GM21786 (cell line): Measurements from ENCODE around the gene DENND11.

Experiments used
- ATAC-seq: cut with Tn5 transposase; IDR thresholded peaks from one replicate; pipeline ENCODE4 v1.9.1; 2021; ENCODE audit not compliant: unreplicated experiment

DENND11 gene

GRCh38 chr7:141702047-141702567 lies at the start of gene DENND11:
Gene DENND11 (minus strand): TSS chr7:141702166. CDS start chr7:141702153, 13 bp downstream.
- ATAC-seq = peak; percentile 74

- no peak for ATAC-seq
These were observed 46.4 kb upstream of the DENND11 start for GRCh38 chr7:141748396-141748795.

- no peak for ATAC-seq
These were observed 42.2 kb upstream of the DENND11 start for GRCh38 chr7:141744131-141744530.

- no peak for ATAC-seq
These were observed 40.3 kb upstream of the DENND11 start for GRCh38 chr7:141742229-141742628.

- ATAC-seq = no peak
These were observed 37.3 kb upstream of the DENND11 start for GRCh38 chr7:141739250-141739649.

- no peak for ATAC-seq
These were observed 36.6 kb upstream of the DENND11 start for GRCh38 chr7:141738592-141739013.

GRCh38 chr7:141737836-141738591 lies 36.0 kb upstream of the DENND11 start, which contains the start of gene SSBP1:
Gene SSBP1 (plus strand): TSS chr7:141738358. CDS start chr7:141739167, 809 bp downstream.
- peak; percentile 90 for ATAC-seq

GRCh38 chr7:141737118-141737835 lies 35.3 kb upstream of the DENND11 start:
- ATAC-seq = no peak

- no peak for ATAC-seq
These were observed 29.6 kb upstream of the DENND11 start for GRCh38 chr7:141731476-141732149.

GRCh38 chr7:141729020-141729419 lies 27.1 kb upstream of the DENND11 start:
- no peak for ATAC-seq

GRCh38 chr7:141722529-141722928 lies 20.6 kb upstream of the DENND11 start:
- no peak for ATAC-seq

GRCh38 chr7:141717450-141717849 lies 15.5 kb upstream of the DENND11 start:
- ATAC-seq = no peak

- ATAC-seq = no peak
These were observed 14.1 kb upstream of the DENND11 start for GRCh38 chr7:141715794-141716689.

GRCh38 chr7:141715018-141715417 lies 13.1 kb upstream of the DENND11 start:
- ATAC-seq = no peak

GRCh38 chr7:141714571-141714970 lies 12.6 kb upstream of the DENND11 start:
- no peak for ATAC-seq

- no peak for ATAC-seq
These were observed 11.9 kb upstream of the DENND11 start for GRCh38 chr7:141713890-141714289.

GRCh38 chr7:141712603-141713255 lies 10.8 kb upstream of the DENND11 start:
- no peak for ATAC-seq

GRCh38 chr7:141710301-141710700 lies 8.3 kb upstream of the DENND11 start:
- ATAC-seq = no peak

GRCh38 chr7:141709749-141710148 lies 7.8 kb upstream of the DENND11 start:
- ATAC-seq = no peak

- ATAC-seq = no peak
These were observed 7.4 kb upstream of the DENND11 start for GRCh38 chr7:141709318-141709717.
